CD4-positive, alpha-beta T cell treated with Interleukin-15 for 4 hours (primary cell): ENCODE results near the gene PHOSPHO1.

Source experiments
- DNase-seq: peaks from one replicate; pipeline ENCODE4 v3.0.0-alpha.2; 2020; ENCODE audit warnings: low spot score

PHOSPHO1 gene

DNA sequence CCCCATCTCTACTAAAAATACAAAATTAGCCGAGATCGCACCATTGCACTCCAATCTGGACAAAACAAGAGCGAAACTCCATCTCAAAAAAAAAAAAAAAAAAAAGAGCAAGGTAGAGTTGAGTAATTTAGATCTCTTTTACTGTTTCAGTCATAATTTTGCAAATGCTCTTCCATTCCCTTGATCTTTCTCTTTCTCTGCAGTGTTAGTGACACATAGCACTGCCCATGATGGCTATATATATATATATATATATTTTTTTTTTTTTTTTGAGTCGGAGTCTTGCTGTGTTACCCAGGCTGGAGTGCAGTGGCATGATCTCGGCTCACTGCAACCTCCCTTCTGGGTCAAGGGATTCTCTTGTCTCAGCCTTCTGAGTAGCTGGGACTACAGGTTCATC lies 12.2 kb upstream of the PHOSPHO1 start:
- no peak for DNase-seq

DNA sequence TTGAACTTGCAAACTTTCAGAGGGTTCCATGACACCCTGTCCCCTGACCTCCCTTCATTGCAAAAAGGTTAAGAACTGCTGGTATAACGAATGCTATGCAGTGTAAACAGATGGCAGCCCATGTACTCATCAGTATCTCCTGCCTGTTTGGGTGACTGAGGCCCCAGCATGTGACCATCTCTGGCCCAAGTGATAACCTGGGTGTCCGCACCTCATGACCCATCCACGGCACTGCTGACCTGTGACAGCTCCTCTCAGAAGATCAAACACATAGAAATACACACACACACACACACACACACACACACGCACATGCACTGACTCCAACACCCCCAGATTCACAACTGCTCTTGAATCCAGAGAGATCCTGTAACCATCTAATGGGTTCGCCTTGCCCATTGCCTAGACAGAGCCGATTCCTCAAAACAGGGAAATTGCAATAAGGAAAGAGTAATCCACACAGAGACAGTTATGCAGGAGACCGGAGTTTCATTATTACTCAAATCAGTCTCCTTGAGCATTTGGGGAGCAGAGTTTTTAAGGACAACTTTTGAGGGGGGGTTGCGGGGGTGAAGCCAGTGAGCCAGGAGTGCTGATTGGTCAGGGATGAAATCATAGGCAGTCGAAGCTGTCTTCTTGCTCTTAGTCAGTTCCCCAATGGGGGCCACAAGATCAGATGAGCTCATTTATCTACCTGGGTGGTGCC lies 11.3 kb upstream of the PHOSPHO1 start:
- no peak for DNase-seq

DNA sequence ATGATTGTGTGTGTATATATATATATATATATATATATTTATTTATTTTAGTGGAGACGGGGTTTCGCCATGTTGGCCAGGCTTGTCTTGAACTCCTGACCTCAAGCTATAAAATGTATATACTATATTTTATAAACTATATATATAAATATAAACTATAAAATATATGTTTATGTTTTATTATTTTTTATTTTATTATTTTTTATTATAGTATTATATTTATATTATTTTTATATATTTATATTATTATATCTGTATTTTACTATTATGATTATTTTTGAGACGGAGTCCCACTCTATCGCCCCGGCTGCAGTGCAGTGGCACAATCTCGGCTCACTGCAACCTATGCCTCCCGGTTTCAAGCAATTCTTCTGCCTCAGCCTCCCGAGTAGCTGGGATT lies 10.5 kb upstream of the PHOSPHO1 start:
- no peak for DNase-seq

DNA sequence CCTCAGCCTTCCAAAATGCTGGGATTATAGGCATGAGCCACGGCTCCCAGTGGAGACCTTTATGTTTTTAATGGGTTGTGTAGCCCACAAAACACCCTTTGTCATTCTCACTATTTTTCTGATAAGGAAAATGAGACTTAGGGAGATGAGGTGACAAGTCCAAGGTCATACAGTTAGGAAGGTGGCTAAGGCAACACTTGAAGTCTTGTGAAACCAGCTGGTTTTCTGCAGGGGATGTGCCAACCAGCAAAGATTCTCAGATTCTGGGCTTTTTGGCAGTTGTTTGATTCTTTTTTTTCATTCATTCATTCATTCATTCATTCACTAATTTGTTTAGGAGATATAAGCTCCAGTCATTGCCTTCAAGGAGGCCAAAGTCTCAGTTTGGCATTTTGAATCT lies 10.0 kb upstream of the PHOSPHO1 start:
- DNase-seq = no peak

DNA sequence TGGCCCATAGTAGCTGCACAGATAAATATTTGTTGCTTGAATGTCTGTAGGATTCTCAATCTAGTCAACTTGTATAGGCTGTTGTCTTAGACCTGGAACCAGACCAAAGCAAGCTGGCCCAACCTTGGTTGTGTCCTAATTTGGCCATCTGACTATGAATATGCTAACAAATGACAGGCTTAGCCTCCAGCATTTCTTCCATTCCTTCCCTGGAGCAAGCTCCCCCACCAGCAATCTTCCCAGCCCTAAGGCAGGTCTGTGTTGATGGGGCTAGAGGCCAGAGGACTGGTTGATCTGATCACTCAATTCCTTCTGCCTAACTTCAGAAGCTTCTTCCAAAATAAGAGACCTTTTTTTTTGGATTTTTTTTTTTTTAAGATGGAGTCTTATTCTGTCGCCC lies 9.4 kb upstream of the PHOSPHO1 start:
- DNase-seq = no peak

DNA sequence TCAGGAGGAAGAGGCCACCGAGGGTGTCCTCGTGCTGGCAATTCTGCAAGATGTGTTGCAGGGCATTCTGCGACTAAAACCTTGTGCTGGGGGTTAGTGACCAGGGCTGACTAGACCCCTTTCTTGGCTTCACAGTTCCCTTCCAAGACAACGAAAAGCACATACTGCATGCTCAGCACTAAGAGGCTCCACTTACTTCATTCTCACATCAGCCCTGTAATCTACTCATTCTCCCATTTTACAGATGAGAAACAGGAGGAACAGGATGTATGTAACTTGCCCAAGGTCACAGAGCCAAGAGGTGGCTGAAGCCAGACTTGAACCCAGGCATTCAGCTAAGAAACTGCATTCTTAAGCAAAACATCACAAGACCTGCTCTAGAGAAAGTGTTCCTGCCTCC lies 5.3 kb upstream of the PHOSPHO1 start:
- DNase-seq = no peak

DNA sequence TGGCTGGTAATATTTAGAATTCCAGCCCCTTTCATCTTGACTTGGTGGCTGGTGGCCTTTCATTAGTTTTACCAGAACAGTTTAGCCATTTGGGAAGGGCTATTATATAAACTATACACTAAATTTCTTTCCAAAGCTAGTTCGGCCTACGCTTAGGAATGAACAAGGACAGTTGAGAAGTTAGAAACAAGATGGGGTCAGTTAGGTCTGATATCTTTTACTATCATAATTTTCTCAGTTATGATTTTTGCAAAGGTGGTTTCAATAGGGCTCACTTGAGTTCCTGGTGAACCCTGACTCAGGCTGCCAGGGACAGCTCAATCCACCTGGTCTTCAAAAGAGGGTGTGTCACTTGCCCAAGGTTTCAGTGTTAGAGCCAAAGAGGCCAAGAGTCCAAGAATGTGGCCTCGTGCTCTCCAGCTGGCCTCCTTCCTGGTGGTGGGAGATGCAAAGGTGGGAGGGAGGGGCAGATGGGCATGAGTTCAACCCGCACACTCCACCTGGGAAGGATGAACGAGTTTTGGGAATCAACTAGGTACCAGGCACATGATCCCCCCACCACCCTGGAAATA lies 4.0 kb upstream of the PHOSPHO1 start:
- DNase-seq = no peak

DNA sequence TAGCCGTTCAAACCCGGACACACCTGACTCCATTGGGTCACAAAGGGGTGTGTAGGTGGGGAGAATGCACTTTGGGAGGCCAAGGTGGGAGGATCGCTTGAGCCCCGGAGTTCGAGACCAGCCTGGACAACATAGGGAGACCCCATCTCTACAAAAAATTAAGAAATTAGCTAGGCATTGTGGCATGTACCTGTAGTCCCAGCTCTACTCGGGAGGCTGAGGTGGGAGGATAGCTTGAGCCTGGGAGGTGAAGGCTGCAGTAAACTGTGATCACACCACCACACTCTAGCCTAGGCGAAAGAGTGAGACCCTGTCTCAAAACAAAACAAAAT lies 942 bp upstream of the PHOSPHO1 start:
- DNase-seq = no peak

DNA sequence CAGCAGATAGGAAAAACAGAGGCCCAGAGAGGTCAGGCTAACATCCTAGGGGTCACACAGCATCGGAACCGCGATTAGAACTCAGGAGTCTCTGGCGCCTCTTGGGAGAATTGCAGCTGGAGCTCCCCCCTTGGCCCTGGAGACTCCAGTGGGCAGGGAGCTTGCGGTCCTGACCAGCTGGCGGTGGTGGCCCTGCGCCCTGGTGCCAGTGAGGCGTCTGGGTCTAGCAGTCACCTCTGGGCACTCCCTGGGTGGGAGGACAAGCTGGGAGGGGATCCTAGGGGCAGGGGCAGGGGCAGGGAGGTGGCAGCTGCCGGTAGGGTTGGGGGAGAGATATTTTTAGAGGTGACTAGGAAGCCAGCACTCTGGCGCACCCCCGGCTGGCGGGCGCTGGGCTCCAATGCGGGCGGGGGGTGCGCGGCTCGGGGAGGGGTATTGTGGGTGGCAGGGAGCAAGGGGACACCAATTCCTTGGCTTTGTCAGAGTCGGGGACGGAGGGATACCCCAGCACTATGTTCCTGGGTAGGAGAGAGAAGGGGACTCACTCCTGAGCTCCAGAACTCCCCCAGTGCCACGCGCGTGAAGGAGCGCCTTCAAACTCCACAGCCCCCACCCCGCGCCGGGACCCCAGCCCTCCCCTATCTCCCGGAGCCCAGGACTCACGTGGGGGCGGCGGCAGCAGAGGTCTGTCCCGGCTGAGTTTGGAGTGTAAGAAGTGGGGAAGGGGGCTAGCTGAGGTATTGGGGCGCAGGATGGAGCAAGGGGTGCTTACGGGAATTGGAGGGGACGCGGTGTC lies 584 bp downstream of the PHOSPHO1 start:
- no peak for DNase-seq

DNA sequence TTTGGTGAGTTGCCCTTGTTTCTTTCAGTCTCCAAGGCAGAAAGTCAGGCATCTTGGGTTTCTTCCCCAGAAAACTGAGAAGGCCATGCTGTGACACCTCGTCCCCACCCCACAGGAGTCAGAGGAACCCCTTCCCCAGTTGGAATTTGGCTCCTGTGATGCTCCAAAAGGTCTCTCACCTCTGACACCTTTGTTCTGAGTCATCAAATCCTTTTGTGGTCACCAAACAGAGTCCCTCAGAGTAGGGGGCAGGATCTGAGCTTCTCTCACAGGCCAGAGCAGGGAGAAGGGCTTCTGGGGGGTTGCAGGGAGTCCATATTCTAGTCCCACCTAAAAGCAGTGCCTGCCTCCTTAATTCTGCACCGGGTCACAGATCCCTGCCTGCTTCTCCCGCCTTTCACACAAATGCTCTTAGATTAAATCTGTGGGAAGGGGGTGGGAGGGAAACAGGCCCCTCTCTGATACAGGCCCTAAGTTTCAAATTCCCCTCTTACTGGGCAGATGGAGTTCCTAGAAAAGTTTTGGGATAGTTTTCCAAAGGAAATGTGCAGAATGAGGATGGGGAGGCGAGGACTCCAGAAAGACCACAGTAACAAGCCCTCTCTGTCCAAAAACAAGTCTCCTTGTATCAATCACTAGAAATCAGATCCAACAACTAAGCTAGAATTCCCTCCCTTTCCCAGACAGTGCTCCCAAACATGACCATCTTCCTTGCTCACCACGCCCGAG lies 1.3 kb downstream of the PHOSPHO1 start:
- no peak for DNase-seq

DNA sequence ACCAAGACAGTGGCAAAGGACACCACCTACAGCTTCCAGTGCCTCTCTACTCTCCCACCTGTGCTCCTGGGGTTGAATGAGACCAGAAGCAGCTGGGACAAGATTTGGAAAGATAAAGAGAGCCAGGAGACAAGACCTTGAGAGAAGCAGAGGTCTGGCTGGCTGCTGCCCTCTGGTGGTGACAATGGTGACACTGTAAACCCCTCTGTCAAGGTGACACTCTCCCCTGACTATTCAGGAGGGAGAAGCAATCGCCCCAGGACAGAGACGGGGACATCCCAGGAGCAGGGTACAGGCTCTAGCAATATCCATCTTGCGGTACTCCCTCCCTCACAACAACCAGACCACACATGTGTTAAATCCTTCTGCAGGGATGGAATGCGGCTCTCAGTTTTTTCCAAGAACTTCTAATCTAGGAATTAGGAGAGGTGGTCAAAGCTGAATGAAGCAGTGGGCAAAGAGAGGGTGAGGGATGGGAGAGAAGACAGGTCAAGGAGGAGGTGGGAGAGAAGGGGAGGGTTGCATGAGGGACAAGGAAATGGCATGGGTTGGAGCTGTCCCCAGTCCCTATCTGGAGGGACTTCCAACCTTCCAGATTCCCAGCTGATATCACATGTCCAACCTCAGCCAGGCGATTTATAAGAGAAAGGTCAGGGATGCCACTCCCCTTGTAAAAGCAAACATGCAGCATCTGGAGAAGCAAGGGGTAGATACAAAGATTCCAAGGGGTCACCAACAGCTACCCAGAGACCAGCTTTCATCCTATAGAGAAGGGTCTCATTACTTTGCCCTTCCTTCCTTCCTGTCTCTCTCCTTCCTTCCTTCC lies 2.9 kb downstream of the PHOSPHO1 start:
- DNase-seq = peak; percentile 81

DNA sequence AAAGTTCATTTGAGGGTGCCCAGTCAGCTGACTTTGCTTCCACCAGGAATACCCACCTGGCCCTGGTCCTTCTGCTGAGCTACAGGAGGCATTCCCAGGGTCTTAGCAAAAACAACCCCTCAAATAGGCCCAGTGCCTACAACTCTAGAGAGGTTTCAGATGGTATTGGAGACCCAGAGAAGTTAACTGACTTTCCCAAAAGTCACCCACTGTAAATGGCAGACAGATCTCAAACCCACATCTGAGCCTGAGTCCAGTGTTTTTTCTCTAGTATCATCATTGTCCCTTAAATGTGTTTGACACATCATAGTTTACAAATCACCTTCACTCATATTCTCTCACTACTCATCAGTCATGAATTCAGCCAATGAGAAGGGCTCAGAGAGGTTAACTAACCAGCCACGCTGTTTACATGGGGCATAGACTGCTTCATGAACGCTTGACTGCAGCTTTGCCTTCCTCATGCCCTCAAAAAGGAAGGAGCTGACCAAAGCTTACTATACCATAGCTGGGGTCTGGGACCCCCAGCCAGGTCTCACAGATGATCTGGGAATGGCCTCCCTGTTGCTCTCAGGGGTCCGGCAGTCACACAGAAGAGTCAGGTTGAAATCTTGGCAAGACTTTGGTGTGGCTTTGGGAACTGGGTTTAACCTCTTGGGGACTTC lies 3.7 kb downstream of the PHOSPHO1 start:
- no peak for DNase-seq

DNA sequence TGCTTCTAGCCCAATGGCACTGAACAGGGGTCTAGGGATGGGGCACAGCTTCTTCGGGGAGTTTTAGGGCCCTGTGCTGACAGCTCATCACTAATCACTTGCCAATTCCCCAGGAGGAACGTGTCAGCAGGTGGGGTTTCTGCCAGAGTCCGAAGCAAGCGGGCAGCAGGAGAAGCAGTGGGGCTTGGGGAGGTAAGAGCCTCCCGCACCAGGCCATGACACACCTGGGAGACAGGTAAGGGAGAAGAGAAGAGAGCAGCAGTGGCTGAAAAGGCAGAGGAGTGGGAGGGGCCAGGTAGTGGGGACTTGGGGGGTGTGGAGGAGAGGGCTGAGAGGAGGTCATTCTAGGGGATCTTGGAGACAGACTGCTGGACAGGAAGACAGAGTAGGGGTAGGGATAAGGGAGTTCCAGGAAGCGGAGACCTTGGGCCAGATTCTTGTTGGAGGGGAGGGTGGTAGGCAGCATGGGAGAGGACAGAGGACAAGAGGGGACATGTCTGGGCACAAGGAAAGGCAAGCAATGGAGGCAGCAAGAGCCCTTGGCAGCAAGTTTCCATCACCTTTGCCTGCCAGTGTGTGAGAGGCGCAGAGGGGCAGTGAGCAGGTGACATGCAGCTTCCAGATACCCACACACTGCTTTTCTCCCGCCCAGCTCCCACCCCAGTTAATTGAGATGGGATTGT lies 4.9 kb downstream of the PHOSPHO1 start:
- no peak for DNase-seq

DNA sequence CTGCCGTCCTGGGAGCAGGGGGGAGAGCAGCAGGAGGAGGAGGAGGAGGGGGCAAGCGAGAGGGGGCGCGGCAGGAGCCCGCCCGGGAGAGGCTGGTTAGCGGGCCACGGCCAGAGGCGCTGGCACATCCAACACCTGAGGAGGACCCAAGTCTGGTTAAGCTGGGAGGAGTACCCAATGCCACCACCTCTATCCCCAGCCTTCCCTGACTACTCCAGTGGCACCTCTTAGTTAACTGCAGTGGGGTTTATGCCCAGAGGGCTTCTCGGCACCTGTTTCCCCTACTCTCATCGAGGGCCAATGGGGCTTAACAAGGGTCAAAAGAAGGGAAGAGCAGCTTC lies 5.6 kb downstream of the PHOSPHO1 start:
- DNase-seq = no peak

DNA sequence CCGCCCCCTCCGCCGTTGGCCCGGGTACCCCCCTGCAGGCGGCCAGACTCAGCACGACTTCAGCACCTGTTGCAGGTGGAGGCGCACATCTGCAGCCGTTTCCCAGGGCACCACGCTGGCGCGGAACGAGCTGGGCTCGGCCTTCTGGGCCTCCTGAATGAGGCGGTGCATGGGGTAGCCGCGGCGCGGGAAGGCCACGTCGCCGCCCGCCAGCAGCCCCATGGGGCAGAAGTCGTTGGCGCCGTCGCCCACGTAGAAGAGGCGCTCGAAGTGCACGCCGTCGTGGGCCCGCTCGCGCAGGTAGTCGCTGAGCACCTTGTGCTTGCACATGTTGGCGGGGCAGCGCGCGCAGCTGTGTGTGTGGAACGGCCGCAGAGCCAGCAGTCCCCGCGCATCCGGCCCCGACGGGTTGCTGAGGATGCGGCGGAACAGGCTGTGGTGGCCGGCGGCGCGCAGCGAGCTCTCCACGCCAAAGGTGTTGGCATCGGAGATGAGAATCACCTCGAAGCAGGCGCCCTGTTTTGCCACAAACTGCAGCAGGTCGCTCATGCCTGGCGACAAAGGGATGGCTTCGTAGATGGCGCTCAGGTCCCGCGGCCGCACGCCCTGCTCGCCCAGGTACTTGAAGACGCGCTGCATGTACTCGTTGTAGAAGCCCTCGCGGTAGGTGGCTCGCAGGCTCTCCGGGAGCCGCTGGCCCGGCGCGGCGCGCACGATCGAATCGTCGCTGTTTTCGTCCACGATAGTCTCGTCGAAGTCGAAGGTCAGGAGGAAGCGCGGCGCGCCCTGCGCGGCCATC lies 6.2 kb downstream of the PHOSPHO1 start:
- DNase-seq = peak; percentile 39

DNA sequence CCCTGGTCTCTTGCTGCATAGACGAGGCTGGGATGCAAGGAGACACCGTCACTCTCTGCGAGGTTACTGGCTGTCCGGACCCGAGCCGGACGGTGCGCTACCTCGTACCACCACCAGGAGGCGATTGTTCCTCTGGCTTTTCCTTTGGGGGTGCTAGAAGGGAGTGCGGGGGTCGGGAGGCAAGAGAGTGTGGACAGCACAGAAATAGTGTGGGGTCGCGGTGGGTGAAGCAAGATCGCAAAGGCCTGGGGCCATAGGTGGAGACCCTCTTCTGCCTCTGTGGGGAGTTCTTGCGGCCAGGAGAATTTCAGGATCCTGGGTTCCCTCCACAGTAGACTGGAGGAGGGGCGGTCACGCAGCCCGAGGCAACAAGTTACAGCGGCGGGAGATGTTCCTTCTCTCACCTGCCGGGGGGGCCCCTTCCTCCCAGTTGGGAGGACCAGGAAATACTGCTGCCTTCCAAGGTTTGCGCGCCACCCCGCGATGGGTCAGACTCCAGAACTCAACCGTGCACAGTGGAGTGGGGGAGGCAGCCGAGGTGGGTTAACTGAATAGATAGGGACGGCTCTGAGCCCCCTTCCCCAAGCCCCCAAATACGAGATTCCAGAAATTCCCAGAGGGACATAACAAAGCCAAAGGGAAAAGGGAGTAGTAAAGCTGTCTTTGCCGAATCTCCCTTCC lies 6.9 kb downstream of the PHOSPHO1 start:
- DNase-seq = peak; percentile 63

DNA sequence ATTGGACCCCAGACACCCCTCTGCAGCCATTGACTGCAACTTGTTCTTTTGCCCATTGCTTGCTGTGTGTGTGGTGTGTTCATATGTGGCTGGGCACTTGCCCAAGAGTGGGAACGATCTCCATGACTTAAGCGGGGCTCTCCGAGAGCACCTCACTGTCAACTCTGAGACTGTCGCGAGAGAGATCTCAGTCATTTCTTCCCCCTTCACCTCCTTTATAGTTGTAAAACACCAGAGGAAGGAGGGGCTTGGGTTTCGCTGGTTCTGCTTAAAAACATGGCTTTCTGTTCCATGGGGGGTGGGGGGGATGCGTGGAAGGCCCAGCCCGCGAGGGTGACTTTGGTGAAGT lies 7.4 kb downstream of the PHOSPHO1 start:
- no peak for DNase-seq

DNA sequence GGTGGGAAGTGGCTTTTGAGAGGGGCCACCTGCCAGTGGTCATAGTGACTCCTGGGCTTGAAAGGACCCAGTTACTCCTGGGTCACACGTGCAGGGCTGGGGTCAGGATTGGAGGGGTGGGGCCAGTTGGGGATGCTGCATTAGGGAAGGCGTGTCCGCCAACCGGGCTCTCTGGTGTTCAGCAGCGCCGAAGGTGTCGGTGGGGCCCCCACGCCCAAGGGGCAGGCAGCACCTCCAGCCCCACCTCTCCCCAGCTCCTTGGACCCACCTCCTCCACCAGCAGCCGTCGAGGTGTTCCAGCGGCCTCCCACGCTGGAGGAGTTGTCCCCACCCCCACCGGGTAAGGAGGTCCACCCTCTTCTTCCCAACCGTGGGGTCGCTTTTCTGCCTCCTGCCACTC lies 10.6 kb downstream of the PHOSPHO1 start:
- no peak for DNase-seq
